Measurements from ENCODE around the gene CBR3.

CBR3 gene

DNA sequence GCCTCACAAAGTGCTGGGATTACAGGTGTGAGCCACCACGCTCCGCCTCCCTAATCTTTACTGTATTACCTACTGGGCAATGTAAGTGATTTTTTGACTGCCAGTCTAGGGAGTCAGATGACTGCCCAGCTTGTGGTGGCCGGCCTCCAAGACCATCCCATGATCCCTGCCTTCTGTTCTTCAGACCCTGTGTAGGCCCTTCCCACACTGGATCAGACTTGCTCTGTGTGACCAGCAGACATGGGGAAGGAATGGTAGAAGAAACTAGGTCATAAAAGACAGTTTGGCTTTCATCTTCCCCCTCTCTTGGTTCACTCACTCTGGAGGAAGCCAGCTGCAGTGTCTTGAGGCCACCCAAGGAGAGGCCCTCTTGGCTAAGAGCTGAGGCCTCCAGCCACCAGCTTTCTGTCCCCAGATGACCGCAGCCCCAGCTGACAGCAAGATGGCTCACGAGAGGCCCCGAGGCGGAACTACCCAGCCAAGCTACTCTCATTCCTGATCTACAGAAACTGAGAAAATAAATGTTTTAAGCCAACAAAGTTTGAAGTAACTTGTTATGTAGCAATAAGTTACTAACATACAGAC is 14.5 kb upstream of the CBR3 start:
- TF ChIP-seq, protein P1, sequence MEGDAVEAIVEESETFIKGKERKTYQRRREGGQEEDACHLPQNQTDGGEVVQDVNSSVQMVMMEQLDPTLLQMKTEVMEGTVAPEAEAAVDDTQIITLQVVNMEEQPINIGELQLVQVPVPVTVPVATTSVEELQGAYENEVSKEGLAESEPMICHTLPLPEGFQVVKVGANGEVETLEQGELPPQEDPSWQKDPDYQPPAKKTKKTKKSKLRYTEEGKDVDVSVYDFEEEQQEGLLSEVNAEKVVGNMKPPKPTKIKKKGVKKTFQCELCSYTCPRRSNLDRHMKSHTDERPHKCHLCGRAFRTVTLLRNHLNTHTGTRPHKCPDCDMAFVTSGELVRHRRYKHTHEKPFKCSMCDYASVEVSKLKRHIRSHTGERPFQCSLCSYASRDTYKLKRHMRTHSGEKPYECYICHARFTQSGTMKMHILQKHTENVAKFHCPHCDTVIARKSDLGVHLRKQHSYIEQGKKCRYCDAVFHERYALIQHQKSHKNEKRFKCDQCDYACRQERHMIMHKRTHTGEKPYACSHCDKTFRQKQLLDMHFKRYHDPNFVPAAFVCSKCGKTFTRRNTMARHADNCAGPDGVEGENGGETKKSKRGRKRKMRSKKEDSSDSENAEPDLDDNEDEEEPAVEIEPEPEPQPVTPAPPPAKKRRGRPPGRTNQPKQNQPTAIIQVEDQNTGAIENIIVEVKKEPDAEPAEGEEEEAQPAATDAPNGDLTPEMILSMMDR (conservative IDR thresholded peaks at IDR 0.05; ENCODE audit: low read depth, low read length) = no peak
- DNase-seq (ENCODE audit: low read depth) = no peak
- H3K4me3 ChIP-seq (ENCODE audit: low read depth, low read length) = no peak overlapping the region

DNA sequence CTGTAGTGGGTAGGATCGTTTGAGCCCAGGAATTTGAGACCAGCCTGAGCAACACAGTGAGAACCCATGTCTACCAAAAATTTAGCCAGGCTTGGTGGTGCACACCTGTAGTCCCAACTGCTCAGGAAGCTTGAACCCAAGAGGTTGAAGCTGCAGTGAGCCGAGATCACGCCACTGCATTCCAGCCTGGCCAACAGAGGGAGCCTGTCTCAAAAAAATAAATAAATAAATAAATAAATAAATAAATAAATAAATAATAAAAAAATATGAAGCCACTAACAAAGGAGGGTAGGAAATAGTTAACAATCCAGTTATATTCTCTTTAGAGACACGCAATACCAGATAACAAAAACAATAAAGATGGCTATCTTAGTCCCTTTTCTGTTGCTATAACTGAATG is 11.9 kb upstream of the CBR3 start:
- TF ChIP-seq, protein P1 (conservative IDR thresholded peaks at IDR 0.05; ENCODE audit: low read depth, low read length) = peak; percentile 56
- DNase-seq (ENCODE audit: low read depth) = peak; percentile 29

DNA sequence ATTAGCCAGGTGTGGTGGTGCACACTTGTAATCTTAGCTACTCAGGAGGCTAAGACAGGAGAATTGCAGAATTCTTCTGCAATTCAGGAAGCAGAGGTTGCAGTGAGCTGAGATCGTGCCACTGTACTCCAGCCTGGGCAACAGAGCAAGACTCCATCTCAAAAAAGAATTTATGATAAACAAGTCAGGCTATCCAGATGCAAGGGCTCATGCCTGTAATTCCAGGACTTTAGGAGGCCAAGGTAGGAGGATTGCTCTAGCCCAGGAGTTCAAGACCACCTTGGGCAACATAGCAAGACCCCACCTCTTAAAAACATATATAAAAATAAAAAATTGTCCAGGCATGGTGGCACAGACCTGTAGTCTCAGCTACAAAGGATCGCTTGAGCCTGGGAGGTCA is 10.5 kb upstream of the CBR3 start:
- no peak for DNase-seq (ENCODE audit: low read depth)
- TF ChIP-seq, protein P1 (conservative IDR thresholded peaks at IDR 0.05; ENCODE audit: low read depth, low read length) = no peak
- no peak overlapping the region for H3K4me3 ChIP-seq (ENCODE audit: low read depth, low read length)

More for the DNA sequence above, 11.9 kb upstream of the CBR3 start:
- no peak overlapping the region for H3K4me3 ChIP-seq (ENCODE audit: low read depth, low read length)

DNA sequence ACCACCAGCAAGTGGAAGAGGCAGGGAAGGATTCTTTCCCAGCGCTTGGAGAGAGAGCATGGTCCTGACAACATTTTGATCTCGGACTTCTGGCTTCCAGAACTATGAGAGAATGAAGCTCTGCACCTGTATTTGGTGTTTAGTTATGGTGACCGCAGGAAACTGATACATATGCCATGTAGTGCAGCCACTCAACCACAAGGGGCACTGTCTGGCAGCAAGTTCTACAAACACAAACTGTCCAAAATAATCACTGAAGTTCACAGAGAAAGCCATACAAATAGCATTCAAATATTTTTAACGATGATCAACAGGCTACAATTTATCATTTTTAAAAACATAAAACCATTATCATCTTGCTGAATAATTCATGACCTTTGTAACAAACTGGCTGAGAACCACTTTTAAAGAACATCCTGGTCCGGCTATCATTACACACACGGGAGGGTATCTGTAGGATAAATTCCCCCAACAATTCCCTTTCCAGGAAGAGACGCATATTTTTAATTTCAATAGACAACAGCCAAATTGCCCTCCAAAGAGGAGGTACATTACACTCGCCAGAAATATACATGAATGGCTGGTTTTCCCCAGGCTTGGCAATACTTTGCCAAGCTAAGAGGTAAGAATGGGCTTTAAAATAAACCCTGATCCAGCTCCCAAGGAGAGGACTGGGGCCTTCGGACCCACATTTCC is 9.2 kb upstream of the CBR3 start:
- TF ChIP-seq, protein P1 (conservative IDR thresholded peaks at IDR 0.05; ENCODE audit: low read depth, low read length) = peak; percentile 96
- no peak overlapping the region for H3K4me3 ChIP-seq (ENCODE audit: low read depth, low read length)
- peak; percentile 84 for DNase-seq (ENCODE audit: low read depth)

DNA sequence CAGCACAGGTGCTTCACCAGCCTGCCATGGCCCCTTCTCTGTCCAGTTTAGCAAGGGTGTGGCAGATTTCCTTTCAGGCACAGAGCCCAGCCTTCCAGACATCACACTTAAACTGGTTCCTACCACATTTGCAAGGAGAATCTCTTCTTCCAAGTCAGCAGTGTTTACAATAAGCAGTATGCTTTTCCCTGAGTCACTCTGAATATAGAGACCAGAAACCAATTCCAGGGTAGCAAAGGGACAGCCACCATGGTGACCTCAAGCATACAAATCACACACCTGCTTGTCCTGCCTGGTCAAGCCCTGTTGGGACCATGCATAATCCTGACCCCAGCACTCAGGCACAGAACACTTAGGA is 8.7 kb upstream of the CBR3 start:
- TF ChIP-seq, protein P1 (conservative IDR thresholded peaks at IDR 0.05; ENCODE audit: low read depth, low read length) = no peak
- H3K4me3 ChIP-seq (ENCODE audit: low read depth, low read length) = no peak overlapping the region
- DNase-seq (ENCODE audit: low read depth) = no peak

DNA sequence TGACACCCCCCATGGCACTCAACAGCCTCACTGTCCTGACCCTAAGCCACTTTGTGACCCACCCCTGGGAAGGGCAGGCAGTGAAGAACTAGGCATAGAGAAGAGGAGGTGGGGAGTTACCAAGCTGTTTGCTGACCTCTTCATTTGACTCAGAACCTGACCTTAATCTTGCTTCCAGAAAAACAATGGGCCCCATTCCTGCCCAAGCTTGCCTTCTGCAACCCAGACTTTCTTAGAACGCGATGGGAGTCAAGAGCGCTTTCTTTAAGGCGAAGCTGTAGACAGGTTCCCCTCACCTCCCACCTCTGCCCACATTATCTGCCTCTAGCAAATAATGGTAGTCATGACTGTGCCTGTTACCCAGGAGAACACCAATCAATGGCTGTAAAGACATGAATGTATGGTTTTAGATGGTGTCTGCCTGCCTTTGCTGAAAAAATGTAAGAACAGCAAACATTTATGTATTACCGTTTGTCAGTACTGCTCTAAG is 8.2 kb upstream of the CBR3 start:
- DNase-seq (ENCODE audit: low read depth) = no peak
- H3K4me3 ChIP-seq (ENCODE audit: low read depth, low read length) = no peak overlapping the region
- TF ChIP-seq, protein P1 (conservative IDR thresholded peaks at IDR 0.05; ENCODE audit: low read depth, low read length) = no peak

Data from choroid plexus epithelial cell (primary cell).